Prostate gland (tissue), 2 donors: ENCODE results near the gene PRRX1. TPM values are rescaled to one million over a fixed set of nuclear protein-coding genes. Genes with fewer than 3 reads are reported as not detected.

ENCODE experiments used
- DNase-seq: peaks from one replicate; pipeline ENCODE4 v3.0.0-alpha.2; 2019; ENCODE audit warnings: low spot score
- H3K27ac ChIP-seq, 2 donors: fragments of 200-600 bp; sonication (generic); 2 replicates each; pipeline ENCODE4 v1.5.1; 2017 to 2019
- H3K27me3 ChIP-seq: fragments of 200-600 bp; sonication (generic); replicated peaks from 2 replicates; pipeline ENCODE4 v1.5.1; 2019; ENCODE audit not compliant: insufficient read depth
- H3K36me3 ChIP-seq, 2 donors: fragments of 200-600 bp; sonication (generic); 1 replicate in 1 of 2; 2 replicates in 1 of 2; pipeline versions ENCODE4 v1.5.1 to v1.8.1; 2017 to 2019
- H3K4me1 ChIP-seq: fragments of 200-600 bp; sonication (generic); replicated peaks from 2 replicates; pipeline ENCODE4 v1.5.1; 2019
- H3K4me3 ChIP-seq, 2 donors: fragments of 200-600 bp; sonication (generic); 2 replicates each; pipeline ENCODE4 v1.5.1; 2017 to 2019
- H3K9me3 ChIP-seq: fragments of 200-600 bp; sonication (generic); 2 replicates; pipeline ENCODE4 v1.5.1; 2017
- POLR2A ChIP-seq: fragments of 450-650 bp; IDR thresholded peaks from one replicate; pipeline ENCODE4 v1.6.1; 2016; ENCODE audit warnings: antibody characterized with exemption, mild to moderate bottlenecking
- POLR2AphosphoS5 ChIP-seq: sonication (generic); formaldehyde crosslinking; IDR thresholded peaks from one replicate; pipeline ENCODE4 v1.6.1; 2017; ENCODE audit warnings: antibody characterized with exemption
- WGBS: methylation state at CpG from one replicate; pipeline ENCODE4 v1.1.5; 2018; 5-methylcytosine and 5-hydroxymethylcytosine counted together
- intact Hi-C: fragments of 100-400 bp; cut with DNase I; formaldehyde crosslinking; loops from one replicate; pipeline ENCODE4 v1.14.2; 2022
- total RNA-seq, 2 donors: library from RNA; depleted of rRNA; stranded (reverse); fragments of >200 nt; gene quantifications; one replicate each; pipeline ENCODE4 v1.1.0, GENCODE V29; 2016
- TF ChIP-seq, protein P1 (sequence below), 4 experiments: fragments of 200-600 bp in 2 of 4; fragments of 450-650 bp in 2 of 4; sonication (generic) in 2 of 4; IDR thresholded peaks; 1 replicate in 3 of 4; 2 replicates in 1 of 4; pipeline ENCODE4 v1.5.1; 2016 to 2019; ENCODE audit warnings: antibody characterized with exemption in 4 of 4, mild to moderate bottlenecking in 2 of 4, moderate library complexity in 2 of 4

PRRX1 gene
- total RNA-seq, 2 donors from 2014 or later, result 7.0 to 35.2 TPM

DNA sequence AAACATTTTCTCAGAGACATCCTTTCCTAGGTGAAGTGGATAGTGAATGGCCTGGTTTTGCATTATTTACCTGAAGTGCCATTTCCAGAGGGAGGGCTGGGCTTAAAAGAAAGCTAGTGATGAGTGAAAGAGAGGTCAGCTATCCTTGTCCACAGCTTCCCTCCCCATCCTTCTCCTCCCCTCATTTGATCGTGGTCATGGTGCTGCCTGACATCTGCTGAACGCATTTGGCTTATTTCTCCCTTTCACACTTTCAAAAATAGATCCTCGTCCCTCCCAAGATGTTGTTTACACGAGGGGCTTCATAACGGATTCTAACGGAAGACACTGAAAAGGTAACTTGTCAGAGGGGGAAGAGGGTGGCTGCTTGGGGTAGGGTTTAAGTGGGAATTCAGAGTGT lies 66.1 kb downstream of the PRRX1 start:
- WGBS, result 70% methylated on average over 6 of the region's 6 CpGs
- no peak overlapping the region for H3K27ac ChIP-seq
- H3K4me3 ChIP-seq, result no peak overlapping the region
- no peak for DNase-seq
- no peaks in the 10 kb centered on the region for H3K36me3 ChIP-seq
- no peaks in the 10 kb centered on the region for H3K4me1 ChIP-seq
- no peaks in the 10 kb centered on the region for H3K27me3 ChIP-seq
- H3K9me3 ChIP-seq, result no peaks in the 10 kb centered on the region
- TF ChIP-seq POLR2A, result no peak
- TF ChIP-seq, protein P1, sequence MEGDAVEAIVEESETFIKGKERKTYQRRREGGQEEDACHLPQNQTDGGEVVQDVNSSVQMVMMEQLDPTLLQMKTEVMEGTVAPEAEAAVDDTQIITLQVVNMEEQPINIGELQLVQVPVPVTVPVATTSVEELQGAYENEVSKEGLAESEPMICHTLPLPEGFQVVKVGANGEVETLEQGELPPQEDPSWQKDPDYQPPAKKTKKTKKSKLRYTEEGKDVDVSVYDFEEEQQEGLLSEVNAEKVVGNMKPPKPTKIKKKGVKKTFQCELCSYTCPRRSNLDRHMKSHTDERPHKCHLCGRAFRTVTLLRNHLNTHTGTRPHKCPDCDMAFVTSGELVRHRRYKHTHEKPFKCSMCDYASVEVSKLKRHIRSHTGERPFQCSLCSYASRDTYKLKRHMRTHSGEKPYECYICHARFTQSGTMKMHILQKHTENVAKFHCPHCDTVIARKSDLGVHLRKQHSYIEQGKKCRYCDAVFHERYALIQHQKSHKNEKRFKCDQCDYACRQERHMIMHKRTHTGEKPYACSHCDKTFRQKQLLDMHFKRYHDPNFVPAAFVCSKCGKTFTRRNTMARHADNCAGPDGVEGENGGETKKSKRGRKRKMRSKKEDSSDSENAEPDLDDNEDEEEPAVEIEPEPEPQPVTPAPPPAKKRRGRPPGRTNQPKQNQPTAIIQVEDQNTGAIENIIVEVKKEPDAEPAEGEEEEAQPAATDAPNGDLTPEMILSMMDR (IDR thresholded peaks at IDR 0.05), result no peak
- TF ChIP-seq POLR2AphosphoS5, result no peak
- intact Hi-C loops, result loop anchor here (10.0 kb wide), 1 partner anchor 55 kb away; no protein-coding TSS in a partner anchor

DNA sequence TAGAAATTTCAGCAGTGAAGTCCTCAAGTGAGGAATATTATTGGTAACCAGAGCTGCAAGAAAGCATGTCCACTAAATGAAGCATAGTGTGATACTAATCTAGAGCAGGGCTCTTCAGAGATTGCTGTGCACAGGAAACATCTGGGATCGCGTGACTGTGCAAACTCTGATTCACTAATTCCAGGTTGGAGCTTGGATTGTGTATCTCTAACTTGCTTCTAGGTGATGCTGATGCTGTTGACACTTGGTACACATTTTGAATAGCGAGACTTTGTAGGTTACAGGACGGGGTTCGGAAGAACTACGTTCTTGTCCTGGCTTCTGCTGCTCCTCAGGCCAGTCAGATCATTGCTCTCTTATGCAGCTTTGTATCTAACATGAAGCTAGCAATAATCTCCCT lies 66.5 kb downstream of the PRRX1 start:
- intact Hi-C loops, result loop anchor here (10.0 kb wide), 1 partner anchor 56 kb away; no protein-coding TSS in a partner anchor
- Histone ChIP-seq H3K9me3 (no peaks in the 10 kb centered on the region), H3K4me1 (no peaks in the 10 kb centered on the region), H3K27ac (no peak overlapping the region), H3K4me3 (no peak overlapping the region), H3K36me3 (no peaks in the 10 kb centered on the region), H3K27me3 (no peaks in the 10 kb centered on the region)
- TF ChIP-seq, protein P1 (IDR thresholded peaks at IDR 0.05), result no peak
- TF ChIP-seq POLR2AphosphoS5, result no peak
- no peak for TF ChIP-seq POLR2A
- 80% methylated on average over 6 of the region's 6 CpGs for WGBS
- no peak for DNase-seq

GRCh38 chr1:170731566-170732251 lies 67.8 kb downstream of the PRRX1 start:
- DNase-seq, result no peak
- H3K9me3 ChIP-seq, result no peaks in the 10 kb centered on the region
- WGBS, result 87% methylated on average over 4 of the region's 4 CpGs
- H3K4me3 ChIP-seq, result no peak overlapping the region
- H3K36me3 ChIP-seq, result no peaks in the 10 kb centered on the region
- TF ChIP-seq POLR2A (no peak), POLR2AphosphoS5 (no peak)
- TF ChIP-seq, protein P1 (IDR thresholded peaks at IDR 0.05), result no peak
- H3K27me3 ChIP-seq, result no peaks in the 10 kb centered on the region
- intact Hi-C loops, result loop anchor here (10.0 kb wide), 1 partner anchor 57 kb away; no protein-coding TSS in a partner anchor
- no peaks in the 10 kb centered on the region for H3K4me1 ChIP-seq
- H3K27ac ChIP-seq, result no peak overlapping the region

- Histone ChIP-seq H3K27me3 (no peaks in the 10 kb centered on the region), H3K27ac (no peak overlapping the region), H3K4me3 (no peak overlapping the region), H3K4me1 (no peaks in the 10 kb centered on the region), H3K9me3 (no peaks in the 10 kb centered on the region), H3K36me3 (no peaks in the 10 kb centered on the region)
- no peak for DNase-seq
- intact Hi-C loops, result loop anchor here (10.0 kb wide), 1 partner anchor 57 kb away; no protein-coding TSS in a partner anchor
- TF ChIP-seq, protein P1 (IDR thresholded peaks at IDR 0.05), result no peak
- TF ChIP-seq POLR2AphosphoS5 (no peak), POLR2A (no peak)
- WGBS, result 31% methylated on average over 2 of the region's 2 CpGs
Observed at GRCh38 chr1:170732252-170732588, 68.3 kb downstream of the PRRX1 start.
